ENCODE data around the gene RTCA.

RTCA gene

DNA sequence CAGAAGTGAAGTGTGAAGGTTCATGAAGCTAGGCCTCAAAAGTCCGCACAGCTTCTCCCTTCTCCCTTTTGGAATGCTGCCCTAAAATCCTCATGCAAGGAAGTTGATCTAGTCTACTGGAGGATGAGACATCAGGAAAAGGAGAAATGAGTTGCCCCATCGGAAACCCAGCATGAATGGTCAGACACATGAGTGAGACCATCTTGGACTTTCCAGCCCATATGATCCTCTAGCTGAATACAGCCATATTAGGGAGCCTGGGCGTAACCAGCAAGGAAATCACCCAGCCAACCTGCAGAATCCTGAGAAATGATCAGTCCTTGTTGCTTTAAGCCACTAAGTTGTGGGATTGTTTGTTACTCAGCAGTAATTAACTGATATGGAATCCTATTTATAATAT, 28.9 kb upstream of the RTCA start:
- no peak overlapping the region for H3K4me3 ChIP-seq (ENCODE audit: low read depth, low read length)
- TF ChIP-seq, protein P1, sequence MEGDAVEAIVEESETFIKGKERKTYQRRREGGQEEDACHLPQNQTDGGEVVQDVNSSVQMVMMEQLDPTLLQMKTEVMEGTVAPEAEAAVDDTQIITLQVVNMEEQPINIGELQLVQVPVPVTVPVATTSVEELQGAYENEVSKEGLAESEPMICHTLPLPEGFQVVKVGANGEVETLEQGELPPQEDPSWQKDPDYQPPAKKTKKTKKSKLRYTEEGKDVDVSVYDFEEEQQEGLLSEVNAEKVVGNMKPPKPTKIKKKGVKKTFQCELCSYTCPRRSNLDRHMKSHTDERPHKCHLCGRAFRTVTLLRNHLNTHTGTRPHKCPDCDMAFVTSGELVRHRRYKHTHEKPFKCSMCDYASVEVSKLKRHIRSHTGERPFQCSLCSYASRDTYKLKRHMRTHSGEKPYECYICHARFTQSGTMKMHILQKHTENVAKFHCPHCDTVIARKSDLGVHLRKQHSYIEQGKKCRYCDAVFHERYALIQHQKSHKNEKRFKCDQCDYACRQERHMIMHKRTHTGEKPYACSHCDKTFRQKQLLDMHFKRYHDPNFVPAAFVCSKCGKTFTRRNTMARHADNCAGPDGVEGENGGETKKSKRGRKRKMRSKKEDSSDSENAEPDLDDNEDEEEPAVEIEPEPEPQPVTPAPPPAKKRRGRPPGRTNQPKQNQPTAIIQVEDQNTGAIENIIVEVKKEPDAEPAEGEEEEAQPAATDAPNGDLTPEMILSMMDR (IDR thresholded peaks at IDR 0.05; ENCODE audit: low read depth, low read length), result no peak
- peaks cover 13% of the 10 kb centered on the region for H3K36me3 ChIP-seq
- no peaks in the 10 kb centered on the region for H3K27me3 ChIP-seq (ENCODE audit: insufficient read depth, low read depth, severe bottlenecking)
- no peaks in the 10 kb centered on the region for H3K9me3 ChIP-seq (ENCODE audit: severe bottlenecking)
- DNase-seq, result no peak
- no peak overlapping the region for H3K27ac ChIP-seq

DNA sequence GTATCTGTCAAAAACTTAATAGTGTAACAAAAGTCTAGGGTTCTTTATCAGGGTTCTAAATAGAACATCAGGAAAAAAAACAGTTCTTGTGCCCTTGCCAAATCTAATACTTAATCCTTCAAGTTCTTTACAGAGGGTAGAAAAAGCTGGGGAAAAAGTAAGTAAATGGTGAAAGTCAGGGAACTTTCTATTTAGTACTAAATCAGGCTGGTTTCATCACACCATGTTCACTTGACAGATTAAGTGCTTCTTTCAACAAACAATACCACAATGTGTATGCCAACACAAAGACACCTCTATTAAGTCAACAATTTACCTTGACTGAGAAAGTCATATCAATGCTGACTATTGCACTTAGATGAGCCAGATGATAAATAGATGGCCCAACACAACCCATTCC, 26.1 kb upstream of the RTCA start:
- DNase-seq, result no peak
- no peaks in the 10 kb centered on the region for H3K9me3 ChIP-seq (ENCODE audit: severe bottlenecking)
- peaks cover 5% of the 10 kb centered on the region for H3K36me3 ChIP-seq
- TF ChIP-seq, protein P1 (IDR thresholded peaks at IDR 0.05; ENCODE audit: low read depth, low read length), result no peak
- no peak overlapping the region for H3K27ac ChIP-seq
- H3K27me3 ChIP-seq (ENCODE audit: insufficient read depth, low read depth, severe bottlenecking), result no peaks in the 10 kb centered on the region
- no peak overlapping the region for H3K4me3 ChIP-seq (ENCODE audit: low read depth, low read length)

DNA sequence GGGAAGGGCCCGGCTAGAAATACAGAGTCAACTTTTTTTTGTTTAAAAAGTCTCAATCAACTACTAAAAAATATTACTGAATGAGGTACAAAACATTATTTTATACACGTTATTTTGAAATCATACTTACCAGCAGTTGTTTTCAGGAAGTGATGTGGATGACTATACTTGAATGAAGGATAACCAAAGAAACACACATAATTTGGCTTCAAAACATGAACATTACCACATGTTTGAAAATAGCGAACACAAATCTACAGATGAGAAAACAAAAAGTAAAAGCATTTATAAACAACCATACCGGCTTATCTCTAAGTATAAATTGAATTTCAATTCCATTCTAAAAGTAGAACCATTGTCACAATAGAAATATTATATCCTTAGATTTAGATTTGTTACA, 25.4 kb upstream of the RTCA start:
- Histone ChIP-seq H3K36me3 (peaks cover 4% of the 10 kb centered on the region), H3K4me3 (ENCODE audit: low read depth, low read length) (no peak overlapping the region), H3K27me3 (ENCODE audit: insufficient read depth, low read depth, severe bottlenecking) (no peaks in the 10 kb centered on the region), H3K27ac (no peak overlapping the region), H3K9me3 (ENCODE audit: severe bottlenecking) (no peaks in the 10 kb centered on the region)
- TF ChIP-seq, protein P1 (IDR thresholded peaks at IDR 0.05; ENCODE audit: low read depth, low read length), result no peak
- DNase-seq, result no peak

DNA sequence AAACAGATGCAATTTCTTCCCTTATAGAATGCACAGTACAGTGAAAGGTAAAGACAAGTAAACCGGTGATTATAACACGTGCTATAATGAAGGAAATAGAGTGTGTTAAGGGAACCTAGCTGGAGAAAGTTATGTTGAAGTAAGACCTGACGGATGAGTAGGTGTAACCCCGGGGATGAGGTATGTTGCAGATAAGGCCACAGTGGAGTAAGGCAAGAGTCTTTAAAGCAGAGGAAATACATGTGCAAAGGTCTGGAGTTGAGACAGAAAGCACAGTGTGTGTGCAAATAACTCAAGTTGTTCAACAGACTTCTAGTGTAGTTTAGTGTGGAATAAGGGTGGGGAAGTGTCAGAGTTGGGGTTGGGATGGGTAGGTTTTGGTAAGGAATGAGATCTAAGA, 19.3 kb upstream of the RTCA start:
- H3K27ac ChIP-seq, result no peak overlapping the region
- no peaks in the 10 kb centered on the region for H3K9me3 ChIP-seq (ENCODE audit: severe bottlenecking)
- no peaks in the 10 kb centered on the region for H3K27me3 ChIP-seq (ENCODE audit: insufficient read depth, low read depth, severe bottlenecking)
- DNase-seq, result no peak
- no peak overlapping the region for H3K4me3 ChIP-seq (ENCODE audit: low read depth, low read length)
- TF ChIP-seq, protein P1 (IDR thresholded peaks at IDR 0.05; ENCODE audit: low read depth, low read length), result no peak
- H3K36me3 ChIP-seq, result no peaks in the 10 kb centered on the region

DNA sequence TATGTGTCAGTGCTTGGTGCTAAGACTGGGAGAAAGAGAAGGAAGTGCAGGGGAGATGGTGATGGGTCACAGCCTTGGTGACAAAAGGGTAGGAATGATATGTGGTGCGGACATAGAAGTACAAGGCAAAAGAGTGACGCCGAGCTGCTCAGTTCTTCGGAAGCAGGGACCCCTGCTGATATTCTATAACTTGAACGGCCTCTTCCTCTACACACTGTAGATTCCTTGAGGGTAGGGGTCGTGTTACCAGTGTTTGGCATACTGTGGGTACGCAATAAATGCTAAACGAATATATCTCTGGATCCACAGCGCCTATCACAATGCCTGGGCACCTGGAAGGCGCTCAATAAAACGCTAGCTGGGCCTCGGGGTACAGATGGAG, 16.9 kb upstream of the RTCA start:
- no peaks in the 10 kb centered on the region for H3K36me3 ChIP-seq
- no peaks in the 10 kb centered on the region for H3K9me3 ChIP-seq (ENCODE audit: severe bottlenecking)
- H3K27me3 ChIP-seq (ENCODE audit: insufficient read depth, low read depth, severe bottlenecking), result no peaks in the 10 kb centered on the region
- no peak for DNase-seq
- peak overlapping the region; percentile 69 for H3K27ac ChIP-seq
- TF ChIP-seq, protein P1 (IDR thresholded peaks at IDR 0.05; ENCODE audit: low read depth, low read length), result no peak
- peak overlapping the region; percentile 69 for H3K4me3 ChIP-seq (ENCODE audit: low read depth, low read length)

DNA sequence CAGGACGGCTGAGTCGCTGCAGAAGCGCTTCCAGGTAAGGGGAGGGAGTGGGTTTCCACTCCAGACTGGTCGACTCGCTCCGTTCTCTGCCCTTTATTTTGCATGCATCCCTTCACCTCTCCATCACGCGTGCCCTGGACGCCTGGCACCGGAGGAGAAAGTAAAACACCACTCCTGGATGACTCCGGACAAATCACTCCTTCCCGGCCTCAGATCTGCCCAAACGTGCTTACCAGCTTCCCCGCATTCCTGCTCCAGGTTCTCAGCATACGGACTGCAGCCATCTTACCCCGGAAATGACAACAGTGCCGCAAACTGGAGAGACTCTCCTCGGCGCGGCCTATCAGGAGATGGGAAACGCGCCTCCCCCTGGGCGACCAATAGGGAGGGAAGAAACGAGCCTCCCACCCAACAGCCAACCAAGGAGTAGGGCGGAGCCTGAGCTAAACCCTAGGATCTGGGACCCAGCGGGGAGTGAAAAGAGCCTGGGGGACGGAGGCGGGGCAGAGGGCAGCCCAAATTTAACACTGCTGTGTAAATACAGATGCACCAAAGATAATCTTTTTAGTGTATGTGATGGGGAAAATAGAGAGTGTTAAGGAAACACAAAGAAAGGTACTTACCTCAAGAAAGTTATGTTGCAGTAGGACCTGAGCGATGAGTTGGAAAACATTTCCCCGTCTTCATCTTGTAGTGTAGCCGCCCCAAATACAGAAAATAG, 16.3 kb upstream of the RTCA start, which contains the start of gene DBT:
Gene DBT, minus strand, starts transcription at position 298 of the 721 bp plus-strand sequence. Its CDS starts 14 bp downstream, at position 284.
- DNase-seq, result peak; percentile 96
- no peaks in the 10 kb centered on the region for H3K9me3 ChIP-seq (ENCODE audit: severe bottlenecking)
- TF ChIP-seq, protein P1 (IDR thresholded peaks at IDR 0.05; ENCODE audit: low read depth, low read length), result no peak
- H3K27me3 ChIP-seq (ENCODE audit: insufficient read depth, low read depth, severe bottlenecking), result no peaks in the 10 kb centered on the region
- peak within 1 kb of the TSS; percentile 69 for H3K27ac ChIP-seq
- H3K4me3 ChIP-seq (ENCODE audit: low read depth, low read length), result peak within 1 kb of the TSS; percentile 69
- no peaks in the 10 kb centered on the region for H3K36me3 ChIP-seq
